GM19193 (cell line): ENCODE results near the gene PLA2G4A.

ENCODE experiments used
- POLR2A ChIP-seq: IDR thresholded peaks from 4 replicates; pipeline ENCODE4 v1.6.1; 2011; ENCODE audit not compliant: insufficient read depth, insufficient read length; ENCODE audit errors: extremely low read depth

The PLA2G4A gene

GRCh38 chr1:186828611-186829454 lies at the start of gene PLA2G4A:
Gene PLA2G4A (plus strand): TSS chr1:186828949. CDS start chr1:186854355, 25,406 bp downstream.
- no peak for TF ChIP-seq POLR2A

GRCh38 chr1:186780076-186780475 lies 48.7 kb upstream of the PLA2G4A start:
- no peak for TF ChIP-seq POLR2A

GRCh38 chr1:186781730-186782129 lies 47.0 kb upstream of the PLA2G4A start:
- no peak for TF ChIP-seq POLR2A

- no peak for TF ChIP-seq POLR2A
Observed at GRCh38 chr1:186782791-186783190, 46.0 kb upstream of the PLA2G4A start.

- no peak for TF ChIP-seq POLR2A
Observed at GRCh38 chr1:186783193-186783592, 45.6 kb upstream of the PLA2G4A start.

GRCh38 chr1:186785503-186785902 lies 43.2 kb upstream of the PLA2G4A start:
- no peak for TF ChIP-seq POLR2A

- TF ChIP-seq POLR2A: no peak
Observed at GRCh38 chr1:186790101-186790500, 38.6 kb upstream of the PLA2G4A start.

GRCh38 chr1:186792870-186793581 lies 35.7 kb upstream of the PLA2G4A start:
- no peak for TF ChIP-seq POLR2A

GRCh38 chr1:186793582-186793927 lies 35.2 kb upstream of the PLA2G4A start:
- TF ChIP-seq POLR2A: no peak

- no peak for TF ChIP-seq POLR2A
Observed at GRCh38 chr1:186798960-186799688, 29.6 kb upstream of the PLA2G4A start.

GRCh38 chr1:186799689-186800054 lies 29.1 kb upstream of the PLA2G4A start:
- TF ChIP-seq POLR2A: no peak

GRCh38 chr1:186802388-186802787 lies 26.4 kb upstream of the PLA2G4A start:
- TF ChIP-seq POLR2A: no peak

GRCh38 chr1:186804679-186805078 lies 24.1 kb upstream of the PLA2G4A start:
- no peak for TF ChIP-seq POLR2A

- no peak for TF ChIP-seq POLR2A
Observed at GRCh38 chr1:186806477-186806876, 22.3 kb upstream of the PLA2G4A start.

- no peak for TF ChIP-seq POLR2A
Observed at GRCh38 chr1:186807163-186807562, 21.6 kb upstream of the PLA2G4A start.
